Upper lobe of left lung (tissue), 4 donors: ENCODE measurements around the gene BPIFB3.

Source experiments
- CTCF ChIP-seq, 6 experiments: fragments of 450-650 bp in 4 of 6; fragments of 200-600 bp in 2 of 6; sonication (generic) in 2 of 6; IDR thresholded peaks; one replicate each; pipeline ENCODE4 v1.5.1; 2016 to 2019; ENCODE audit warnings: antibody characterized with exemption in 6 of 6
- EP300 ChIP-seq, 4 donors: sonication (generic); formaldehyde crosslinking; IDR thresholded peaks; one replicate each; pipeline ENCODE4 v1.5.1; 2017; ENCODE audit warnings: antibody characterized with exemption in 4 of 4, control low read depth in 2 of 4
- POLR2A ChIP-seq, 4 donors: fragments of 450-650 bp; IDR thresholded peaks; one replicate each; pipeline ENCODE4 v1.5.1; 2016 to 2017; ENCODE audit warnings: antibody characterized with exemption in 4 of 4, mild to moderate bottlenecking in 2 of 4
- POLR2AphosphoS5 ChIP-seq, 2 donors: sonication (generic); formaldehyde crosslinking; IDR thresholded peaks; one replicate each; pipeline ENCODE4 v1.5.1; 2017; ENCODE audit warnings: antibody characterized with exemption in 2 of 2

- TF ChIP-seq CTCF (IDR thresholded peaks at IDR 0.05) (no peak), POLR2A (IDR thresholded peaks at IDR 0.05) (no peak), EP300 (IDR thresholded peaks at IDR 0.05) (no peak), POLR2AphosphoS5 (IDR thresholded peaks at IDR 0.05) (no peak)
Measured at GRCh38 chr20:33012327-33013189, 41.1 kb upstream of the BPIFB3 start.
